Ectodermal cell (in vitro differentiated cells): Measurements from ENCODE around the gene ARHGAP27.
"Not testable (repeated sequence)": the region's sequence is repeated elsewhere in the genome, so short reads cannot be mapped to it uniquely, and the experiment has no call there.

ENCODE experiments used
- H3K27ac ChIP-seq: 2 replicates; pipeline ENCODE4 v1.7.0; 2013; ENCODE audit warnings: mild to moderate bottlenecking, low read depth, low read length; ENCODE audit not compliant: insufficient read depth, poor library complexity, severe bottlenecking
- H3K27me3 ChIP-seq: 2 replicates; pipeline ENCODE4 v1.7.0; 2013; ENCODE audit warnings: mild to moderate bottlenecking, low read length; ENCODE audit not compliant: insufficient read depth, control insufficient read depth, poor library complexity, severe bottlenecking
- H3K36me3 ChIP-seq: one replicate; pipeline ENCODE4 v1.7.0; 2013; ENCODE audit warnings: low read length; ENCODE audit not compliant: control insufficient read depth, insufficient read depth
- H3K4me1 ChIP-seq: one replicate; pipeline ENCODE4 v1.7.0; 2013; ENCODE audit warnings: low read length; ENCODE audit not compliant: control insufficient read depth, insufficient read depth
- H3K4me3 ChIP-seq: 2 replicates; pipeline ENCODE4 v1.7.0; 2013; ENCODE audit warnings: low read depth, low read length, control low read depth; ENCODE audit not compliant: insufficient read depth
- H3K9me3 ChIP-seq: 2 replicates; pipeline ENCODE4 v1.7.0; 2013; ENCODE audit warnings: mild to moderate bottlenecking, low read length, moderate library complexity; ENCODE audit not compliant: control insufficient read depth
- WGBS, 2 experiments: methylation state at CpG; one replicate each; pipeline ENCODE4 v1.1.7; 2013; ENCODE audit warnings: missing lambda C conversion rate in 2 of 2; 5-methylcytosine and 5-hydroxymethylcytosine counted together

ARHGAP27 gene

DNA sequence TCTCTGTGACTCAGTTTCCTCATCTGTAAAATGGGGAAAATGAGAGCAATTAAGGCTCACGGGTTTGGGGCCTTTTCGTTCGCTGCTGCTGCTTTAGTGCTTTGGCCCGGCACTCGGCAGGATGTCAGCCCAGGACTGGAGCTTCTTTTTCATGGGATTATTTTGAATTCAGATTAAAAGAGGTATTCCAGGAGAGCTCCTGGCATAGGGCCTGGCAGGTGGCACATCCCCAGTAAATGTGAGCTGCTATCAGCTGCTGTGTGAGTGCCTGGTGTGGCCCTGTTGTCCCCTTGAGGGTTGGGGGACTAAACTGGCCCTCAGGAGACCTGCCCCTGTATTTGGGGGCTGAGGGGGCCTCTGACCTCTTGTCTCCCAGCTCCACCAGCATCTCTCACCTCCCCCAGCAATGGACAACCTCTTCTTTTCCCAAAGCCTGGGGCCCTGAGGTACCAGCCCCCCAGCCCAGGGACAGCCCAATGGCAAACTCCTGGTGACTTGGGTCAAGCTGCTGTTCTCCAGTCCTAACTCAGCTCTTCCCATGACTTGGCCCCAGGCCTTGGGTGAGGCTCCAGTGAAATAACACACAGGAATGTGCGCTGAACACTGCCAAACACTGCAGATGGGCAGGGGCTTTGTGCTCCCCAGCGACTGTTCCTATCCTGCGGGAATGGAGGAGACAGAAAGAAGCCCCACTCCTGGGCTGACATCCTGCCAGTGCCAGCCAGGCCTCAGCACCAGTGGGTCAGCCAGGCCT lies 14.4 kb upstream of the ARHGAP27 start:
- not testable (repeated sequence) for H3K27me3 ChIP-seq, H3K36me3 ChIP-seq, H3K27ac ChIP-seq, H3K4me3 ChIP-seq, H3K9me3 ChIP-seq, H3K4me1 ChIP-seq
- 91 to 97% methylated on average over 8 of the region's 8 CpGs for WGBS, 2 experiments

DNA sequence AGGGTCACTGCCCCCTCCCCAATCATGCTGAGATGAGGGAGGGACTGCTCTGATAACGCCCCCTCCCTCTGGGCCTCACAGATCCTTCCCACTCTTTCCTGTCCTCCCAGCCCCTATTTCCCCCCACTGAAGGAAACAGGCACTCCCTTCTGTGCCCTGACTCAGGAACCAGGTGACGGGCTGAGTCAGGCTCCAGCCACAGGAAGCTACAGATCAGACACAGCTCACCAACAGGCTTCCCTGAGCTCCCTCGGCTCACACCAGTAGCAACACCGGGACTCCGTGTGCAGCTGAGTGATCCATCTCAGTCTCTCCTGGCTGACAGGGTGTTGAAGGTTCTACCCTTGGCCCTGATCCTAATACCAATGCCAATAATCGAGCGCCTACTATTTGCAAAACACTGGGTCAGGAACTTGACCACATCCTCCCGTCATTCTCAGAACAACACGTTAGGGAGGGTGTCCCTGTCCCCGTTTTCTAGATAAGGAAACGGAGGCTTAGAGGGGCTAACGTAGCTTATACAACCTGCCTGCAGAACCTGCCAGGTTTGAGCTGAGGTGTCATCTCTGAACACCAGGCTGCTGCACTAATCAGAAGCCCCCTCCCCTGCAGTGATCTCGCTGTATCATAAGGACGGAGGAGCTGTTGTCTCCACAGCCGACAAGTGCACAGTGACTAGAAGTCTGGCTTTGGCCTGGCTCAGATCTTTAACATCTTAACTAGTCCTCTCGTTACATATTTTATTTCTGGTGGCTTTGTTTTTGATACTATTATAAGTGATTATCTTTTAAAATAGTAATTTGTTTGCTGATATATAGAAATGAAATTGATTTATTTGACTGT lies 13.5 kb upstream of the ARHGAP27 start:
- H3K27ac ChIP-seq, result not testable (repeated sequence)
- 88 to 90% methylated on average over 15 of the region's 16 CpGs for WGBS, 2 experiments

DNA sequence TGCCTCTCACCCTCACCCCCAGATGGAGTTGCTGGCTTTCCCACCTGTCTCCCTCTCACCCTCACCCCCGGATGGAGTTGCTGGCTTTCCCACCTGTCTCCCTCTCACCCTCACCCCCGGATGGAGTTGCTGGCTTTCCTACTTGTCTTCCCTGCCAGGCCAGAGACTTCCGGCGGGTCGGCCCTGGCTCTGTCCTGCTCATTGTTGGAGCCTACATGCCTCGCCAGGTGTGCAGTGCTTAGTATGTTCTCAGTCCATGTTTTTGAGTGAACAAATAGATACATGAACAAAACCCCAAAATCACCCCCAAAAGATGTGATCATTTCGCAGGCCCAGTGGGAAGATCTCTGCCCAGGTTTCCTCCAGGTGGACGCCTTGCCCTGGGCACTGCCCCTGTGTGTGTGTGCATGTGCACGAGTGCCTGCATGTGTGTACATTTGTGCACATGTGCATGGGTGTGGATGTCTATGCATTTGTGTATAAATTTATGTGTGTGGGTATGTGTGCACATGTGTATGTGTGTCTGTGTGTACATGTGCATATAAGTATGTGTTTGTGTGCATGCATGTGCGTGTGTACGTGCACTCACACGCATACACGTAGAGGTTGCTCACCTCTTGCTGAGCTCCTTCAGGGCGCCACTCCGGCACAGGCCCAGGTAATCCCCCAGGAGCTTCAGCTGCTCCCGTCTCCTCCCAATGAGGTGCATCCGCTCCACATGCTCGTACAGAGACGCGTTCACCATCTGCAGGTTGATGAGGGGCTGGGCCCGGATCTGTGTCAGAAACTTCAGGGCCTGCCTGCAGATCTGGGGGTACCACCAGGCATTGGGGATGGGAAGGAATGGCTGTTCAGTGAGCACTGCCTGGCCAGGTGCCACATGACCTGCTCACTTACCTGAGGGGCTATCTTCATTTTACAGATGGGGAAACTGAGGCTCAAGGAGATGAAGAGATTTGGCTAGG lies 12.5 kb upstream of the ARHGAP27 start:
- not testable (repeated sequence) for H3K27ac ChIP-seq, H3K4me1 ChIP-seq
- WGBS, 2 experiments, result 94% methylated on average over 21 of the region's 21 CpGs

More for the DNA sequence above, 13.5 kb upstream of the ARHGAP27 start:
- H3K27me3 ChIP-seq, H3K9me3 ChIP-seq, H3K4me3 ChIP-seq, H3K4me1 ChIP-seq, H3K36me3 ChIP-seq: not testable (repeated sequence)

DNA sequence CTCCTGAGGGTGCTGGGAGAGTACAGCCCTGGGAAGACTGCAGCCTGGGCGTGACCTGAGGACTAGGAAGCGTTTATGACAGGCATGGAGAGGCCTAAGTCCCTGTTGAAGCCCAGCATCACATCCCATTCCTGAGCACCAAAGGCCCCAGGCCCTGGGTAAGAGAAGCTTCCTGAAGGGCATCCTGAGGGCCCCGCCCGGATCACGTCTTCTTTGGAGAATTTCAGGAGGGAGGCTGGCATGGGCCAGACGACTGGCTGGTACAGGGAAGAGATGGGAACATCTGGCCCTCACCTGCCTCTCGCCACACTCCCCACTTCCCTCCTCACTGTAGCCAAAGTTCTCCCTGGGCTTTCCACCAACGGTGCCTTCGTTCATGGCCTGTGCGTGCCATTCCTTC lies 11.6 kb upstream of the ARHGAP27 start:
- WGBS, 2 experiments, result 92 to 96% methylated on average over 7 to 8 of the region's 10 CpGs
- not testable (repeated sequence) for H3K9me3 ChIP-seq

More for the DNA sequence above, 12.5 kb upstream of the ARHGAP27 start:
- not testable (repeated sequence) for H3K9me3 ChIP-seq, H3K4me3 ChIP-seq, H3K36me3 ChIP-seq, H3K27me3 ChIP-seq

DNA sequence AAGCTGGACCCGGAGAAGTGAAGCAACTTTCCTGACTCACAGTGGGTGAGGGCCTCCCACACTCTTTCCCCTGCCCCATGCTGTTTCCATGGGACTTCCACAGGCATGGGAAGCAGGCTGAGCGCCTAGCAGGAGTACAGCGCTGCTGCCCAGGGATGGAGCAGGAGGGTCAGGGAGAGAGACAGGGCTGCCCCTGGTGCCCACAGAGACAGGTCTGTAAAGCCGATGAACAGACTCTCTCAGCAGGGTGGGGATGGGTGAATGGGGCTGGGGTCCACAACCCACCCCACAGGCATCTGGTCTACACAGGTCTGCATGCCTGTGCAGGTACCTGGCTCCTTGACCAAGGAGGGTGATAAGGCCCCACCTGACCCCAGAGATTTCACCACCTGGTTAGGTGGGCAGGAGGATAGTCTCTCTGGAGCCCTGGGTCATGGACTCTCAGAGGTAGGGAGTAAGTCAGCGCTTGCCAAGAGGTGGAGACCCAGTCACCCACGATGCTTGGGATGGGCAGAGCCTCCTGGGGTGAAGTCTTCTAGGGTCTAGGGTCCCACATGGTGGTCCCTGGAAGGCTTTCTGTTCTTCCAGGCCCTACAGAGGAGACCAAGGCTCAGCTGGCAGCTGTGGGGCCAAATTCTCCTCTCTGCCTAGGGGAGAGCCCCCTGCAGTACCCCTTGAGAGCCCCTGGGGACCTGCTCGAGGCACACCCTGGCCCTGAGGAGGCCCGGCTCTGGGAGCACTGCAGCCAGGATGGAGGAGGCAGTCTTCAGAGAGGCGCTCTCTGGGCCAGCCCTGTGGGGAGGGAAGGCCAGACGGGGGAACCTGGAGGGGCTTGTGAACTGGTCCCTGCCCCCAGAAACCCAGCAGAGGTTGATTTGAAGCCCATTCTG lies 10.9 kb upstream of the ARHGAP27 start:
- H3K4me3 ChIP-seq, H3K9me3 ChIP-seq, H3K27me3 ChIP-seq, H3K36me3 ChIP-seq, H3K4me1 ChIP-seq, H3K27ac ChIP-seq: not testable (repeated sequence)
- 88 to 89% methylated on average over 8 to 9 of the region's 10 CpGs for WGBS, 2 experiments

More for the DNA sequence above, 11.6 kb upstream of the ARHGAP27 start:
- not testable (repeated sequence) for H3K27ac ChIP-seq, H3K27me3 ChIP-seq, H3K4me1 ChIP-seq, H3K36me3 ChIP-seq, H3K4me3 ChIP-seq

DNA sequence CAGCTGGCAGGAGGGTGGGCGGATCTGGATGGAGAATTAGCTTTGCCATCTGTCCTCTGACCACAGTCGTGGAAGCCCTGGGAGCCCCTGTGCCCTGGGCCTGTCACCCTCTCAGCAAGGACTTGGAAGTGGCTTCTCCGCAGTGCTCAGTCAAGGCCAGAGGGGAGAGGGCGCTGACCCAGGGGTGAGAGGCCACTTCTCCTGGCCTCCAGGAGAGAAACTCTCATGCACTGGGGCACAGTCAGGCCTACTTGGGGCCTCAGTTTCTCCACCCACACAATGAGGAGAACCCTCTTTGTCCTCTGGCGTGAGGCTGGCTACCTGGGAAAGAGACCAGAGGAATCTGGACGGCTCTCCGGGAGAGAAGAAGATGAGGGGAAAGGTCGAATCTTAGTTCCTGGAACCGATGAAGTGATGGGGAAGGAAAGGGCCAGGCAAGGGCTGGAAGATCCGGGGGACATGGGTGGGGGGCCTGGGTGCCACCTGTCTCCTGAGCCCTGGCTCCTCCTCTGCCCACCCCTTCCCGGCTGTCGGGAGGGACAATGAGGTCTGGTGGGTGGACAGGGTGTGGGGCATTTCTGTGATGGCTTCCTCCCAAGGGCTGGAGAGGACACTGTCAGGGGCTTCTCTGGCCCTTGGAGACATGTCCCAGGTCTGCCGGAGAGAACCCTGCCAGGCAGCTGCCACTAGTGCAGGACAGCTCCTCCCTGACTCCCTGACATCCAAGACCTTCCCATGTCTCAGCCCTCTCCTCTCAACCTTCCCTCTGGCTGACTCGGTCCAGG lies 9.0 kb upstream of the ARHGAP27 start:
- H3K4me3 ChIP-seq, result no peak overlapping the region
- no peaks in the 10 kb centered on the region for H3K9me3 ChIP-seq
- peaks cover 10% of the 10 kb centered on the region for H3K4me1 ChIP-seq
- no peak overlapping the region for H3K27ac ChIP-seq
- H3K36me3 ChIP-seq, result no peaks in the 10 kb centered on the region
- H3K27me3 ChIP-seq, result no peaks in the 10 kb centered on the region
- 92 to 93% methylated on average over 13 of the region's 14 CpGs for WGBS, 2 experiments

DNA sequence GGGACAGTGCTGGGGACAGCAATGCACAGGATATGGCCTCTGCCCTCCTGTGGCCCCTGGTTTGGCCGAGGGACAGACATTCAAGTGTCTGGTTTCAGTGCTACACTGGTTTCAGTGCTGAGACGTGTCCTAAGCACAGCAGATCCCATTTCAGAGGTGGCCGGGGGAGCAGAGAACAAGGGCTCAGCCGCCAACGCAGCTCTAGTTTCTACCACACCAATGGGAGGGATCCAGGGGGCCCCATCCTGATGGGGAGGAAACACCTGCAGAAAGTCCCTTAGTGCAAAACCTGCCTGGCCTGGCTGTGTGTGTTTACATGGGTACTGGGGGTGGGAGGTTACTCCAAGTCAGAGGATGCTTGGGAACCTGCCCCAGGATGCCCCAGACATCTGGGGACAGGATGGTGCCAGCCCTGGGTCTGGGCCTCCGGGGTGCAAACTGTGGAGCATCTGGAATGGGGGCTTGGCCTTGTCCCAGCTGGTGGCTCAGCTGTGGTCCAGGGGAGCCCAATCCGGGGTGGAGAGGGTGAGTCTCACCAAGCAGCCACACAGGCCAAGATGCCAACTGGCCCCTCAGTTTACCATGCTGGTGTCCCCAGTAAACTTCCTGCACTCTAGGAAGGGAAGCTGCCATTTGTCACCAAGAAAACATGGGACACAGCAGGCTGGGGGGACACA lies 8.3 kb upstream of the ARHGAP27 start:
- not testable (repeated sequence) for H3K4me3 ChIP-seq, H3K9me3 ChIP-seq, H3K36me3 ChIP-seq, H3K27ac ChIP-seq, H3K27me3 ChIP-seq
- peaks cover 10% of the 10 kb centered on the region for H3K4me1 ChIP-seq
- WGBS, 2 experiments, result 85% methylated on average over 7 of the region's 7 CpGs

DNA sequence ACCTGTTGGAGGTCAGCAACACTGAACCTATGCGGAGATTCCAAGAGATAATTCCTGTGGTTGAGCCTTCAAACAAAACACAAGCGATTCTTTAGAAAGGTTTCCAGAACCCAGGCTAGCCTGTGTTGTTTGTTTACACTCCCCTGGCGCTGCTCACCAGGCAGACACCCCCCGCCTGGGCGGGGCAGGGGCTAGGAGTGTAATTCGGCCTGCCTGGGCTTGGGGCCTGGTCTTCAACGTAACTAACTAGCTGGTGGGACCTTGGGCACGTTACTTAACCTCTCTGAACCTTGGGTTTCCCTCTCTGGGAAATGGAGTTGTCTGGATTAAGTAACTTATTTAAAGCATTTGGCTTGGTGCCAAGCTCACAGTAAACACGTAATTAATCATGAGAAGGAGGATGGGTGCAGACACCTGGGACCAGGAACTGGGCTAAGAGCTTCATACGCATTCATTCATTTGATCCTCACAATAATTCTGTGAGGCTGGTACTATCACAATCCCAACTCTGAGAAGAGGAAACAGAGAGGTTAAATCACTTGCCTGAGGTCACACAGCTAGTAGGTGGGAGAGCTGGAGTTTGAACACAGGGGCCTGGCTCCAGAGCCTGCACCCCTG lies 7.6 kb upstream of the ARHGAP27 start:
- peaks cover 10% of the 10 kb centered on the region for H3K4me1 ChIP-seq
- H3K4me3 ChIP-seq, result no peak overlapping the region
- no peak overlapping the region for H3K27ac ChIP-seq
- 47 to 51% methylated on average over 10 of the region's 10 CpGs for WGBS, 2 experiments
- no peaks in the 10 kb centered on the region for H3K27me3 ChIP-seq
- no peaks in the 10 kb centered on the region for H3K9me3 ChIP-seq
- H3K36me3 ChIP-seq, result no peaks in the 10 kb centered on the region
